ENCODE data around the gene SLBP.
"Not testable (repeated sequence)": the region's sequence is repeated elsewhere in the genome, so short reads cannot be mapped to it uniquely, and the experiment has no call there.

Gene SLBP

GRCh38 chr4:1708581-1708980 is 3.5 kb downstream of the SLBP start:
- DNase-seq: no peak

GRCh38 chr4:1706358-1706757 is 5.8 kb downstream of the SLBP start:
- no peak for DNase-seq

GRCh38 chr4:1705732-1706131 is 6.4 kb downstream of the SLBP start:
- DNase-seq: no peak

- DNase-seq: no peak
Observed at GRCh38 chr4:1703867-1704266, 8.3 kb downstream of the SLBP start.

- not testable (repeated sequence) for DNase-seq
Observed at GRCh38 chr4:1701671-1702070, 10.4 kb downstream of the SLBP start.

- DNase-seq: no peak
Observed at GRCh38 chr4:1695913-1696312, 16.2 kb downstream of the SLBP start.

GRCh38 chr4:1693131-1693896 is 18.8 kb downstream of the SLBP start:
- DNase-seq: peak; percentile 81

- no peak for DNase-seq
Observed at GRCh38 chr4:1691737-1692373, 20.3 kb downstream of the SLBP start.

- no peak for DNase-seq
Observed at GRCh38 chr4:1690698-1691097, 21.4 kb downstream of the SLBP start.

GRCh38 chr4:1686440-1687036 is 25.6 kb downstream of the SLBP start:
- no peak for DNase-seq

- no peak for DNase-seq
Observed at GRCh38 chr4:1685235-1686150, 26.6 kb downstream of the SLBP start.

- DNase-seq: no peak
Observed at GRCh38 chr4:1684506-1685234, 27.4 kb downstream of the SLBP start.

GRCh38 chr4:1683736-1684505 is 28.2 kb downstream of the SLBP start, which contains the start of gene FAM53A:
FAM53A (minus strand) TSS chr4:1684313; CDS start chr4:1668741, 15,572 bp downstream.
- DNase-seq: peak; percentile 92

GRCh38 chr4:1683261-1683735 is 28.8 kb downstream of the SLBP start:
- DNase-seq: peak; percentile 8

- DNase-seq: no peak
Observed at GRCh38 chr4:1682860-1683259, 29.3 kb downstream of the SLBP start.

GRCh38 chr4:1678244-1678643 is 33.9 kb downstream of the SLBP start:
- DNase-seq: no peak

GRCh38 chr4:1676605-1677525 is 35.3 kb downstream of the SLBP start:
- peak; percentile 47 for DNase-seq

- no peak for DNase-seq
Observed at GRCh38 chr4:1675802-1676137, 36.3 kb downstream of the SLBP start.

- DNase-seq: no peak
Observed at GRCh38 chr4:1675136-1675801, 36.9 kb downstream of the SLBP start.

- DNase-seq: no peak
Observed at GRCh38 chr4:1674682-1675081, 37.4 kb downstream of the SLBP start.

Measured in OCI-M1 (cell line).